WERI-Rb-1 (cell line): ENCODE measurements around the gene TACR1.

Source experiments
- DNase-seq: peaks from one replicate; pipeline ENCODE4 v3.0.0-alpha.2; 2020
- H3K27ac ChIP-seq: fragments of 250-450 bp; sonication (Bioruptor Pico); 2 replicates; pipeline ENCODE4 v1.5.1; 2020; ENCODE audit warnings: mild to moderate bottlenecking, moderate library complexity
- H3K27me3 ChIP-seq: fragments of 250-450 bp; sonication (Bioruptor Pico); 2 replicates; pipeline ENCODE4 v1.5.1; 2021; ENCODE audit warnings: mild to moderate bottlenecking, low read depth, moderate library complexity; ENCODE audit not compliant: insufficient read depth, severe bottlenecking
- H3K36me3 ChIP-seq: fragments of 250-450 bp; sonication (Bioruptor Pico); 2 replicates; pipeline ENCODE4 v1.5.1; 2020; ENCODE audit warnings: mild to moderate bottlenecking, moderate library complexity
- H3K4me3 ChIP-seq: 2 replicates; pipeline ENCODE4 v1.5.1; 2011; ENCODE audit warnings: low read depth, mild to moderate bottlenecking, control low read depth, low read length
- H3K9me3 ChIP-seq: fragments of 250-450 bp; sonication (Bioruptor Pico); 2 replicates; pipeline ENCODE4 v1.5.1; 2021; ENCODE audit warnings: mild to moderate bottlenecking, moderate library complexity; ENCODE audit not compliant: severe bottlenecking
- CTCF ChIP-seq: IDR thresholded peaks from 2 replicates; pipeline ENCODE4 v1.5.1; 2011; ENCODE audit warnings: low read depth, mild to moderate bottlenecking, control low read depth, inconsistent platforms, low read length

Gene TACR1

DNA sequence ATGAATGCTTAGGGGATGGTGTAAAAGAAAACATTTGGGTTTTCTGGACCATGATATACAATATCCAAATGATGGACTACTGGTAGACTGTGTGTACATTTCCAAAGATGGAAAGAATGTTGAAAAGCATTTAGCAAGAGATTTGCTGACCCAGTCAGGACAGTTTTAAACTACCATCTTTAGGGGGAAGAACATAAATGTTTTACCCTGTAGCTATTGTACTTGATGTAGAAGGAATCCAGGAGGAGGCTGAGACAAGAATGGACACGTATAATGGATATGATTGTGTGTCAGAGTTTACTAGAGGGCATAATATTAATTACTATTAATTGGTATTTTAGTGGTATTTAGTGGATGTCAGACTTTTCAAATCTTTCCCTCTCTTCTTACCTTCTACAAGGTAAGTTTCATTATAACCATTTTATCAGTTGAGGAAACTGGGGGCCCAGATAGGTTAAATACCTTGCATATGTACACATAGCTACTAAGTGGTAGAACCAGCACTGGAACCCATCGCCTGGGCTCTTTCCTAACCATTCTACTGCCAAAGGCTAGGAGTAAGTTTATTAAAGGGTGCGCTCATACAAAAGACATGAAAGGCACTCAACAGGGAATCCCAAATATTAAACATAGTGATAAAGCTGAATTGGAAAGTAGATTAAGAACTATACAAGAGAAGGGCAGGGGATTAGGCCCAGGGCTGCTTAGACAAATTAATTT, 8.9 kb downstream of the TACR1 start:
- DNase-seq, result no peak

DNA sequence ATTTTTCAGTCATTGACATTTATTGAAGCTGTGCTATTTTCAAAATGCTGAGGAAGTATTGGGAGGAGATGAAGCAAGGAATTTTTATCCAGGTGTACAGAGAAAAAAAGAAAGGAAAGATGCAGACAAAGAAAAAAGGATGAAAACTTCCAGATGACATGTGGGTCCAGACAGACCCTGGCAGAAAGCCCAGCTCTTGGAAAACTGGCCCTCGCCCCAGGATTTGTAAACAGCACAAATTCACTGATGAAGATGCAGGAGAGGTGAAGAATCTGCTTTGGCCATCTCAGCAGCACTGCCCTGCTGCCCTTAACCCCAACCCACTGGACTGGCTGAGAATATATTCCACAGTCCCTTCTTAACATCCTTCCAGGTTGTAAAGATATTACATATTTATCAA, 12.5 kb downstream of the TACR1 start:
- no peaks in the 10 kb centered on the region for H3K9me3 ChIP-seq
- TF ChIP-seq CTCF, result no peak
- H3K4me3 ChIP-seq, result no peak overlapping the region
- no peaks in the 10 kb centered on the region for H3K36me3 ChIP-seq
- DNase-seq, result no peak
- H3K27ac ChIP-seq, result no peak overlapping the region
- H3K27me3 ChIP-seq, result peaks cover 20% of the 10 kb centered on the region

More for the DNA sequence above, 8.9 kb downstream of the TACR1 start:
- no peaks in the 10 kb centered on the region for H3K36me3 ChIP-seq
- H3K27me3 ChIP-seq, result peaks cover 36% of the 10 kb centered on the region
- H3K27ac ChIP-seq, result no peak overlapping the region
- H3K4me3 ChIP-seq, result no peak overlapping the region
- no peak for TF ChIP-seq CTCF
- no peaks in the 10 kb centered on the region for H3K9me3 ChIP-seq

DNA sequence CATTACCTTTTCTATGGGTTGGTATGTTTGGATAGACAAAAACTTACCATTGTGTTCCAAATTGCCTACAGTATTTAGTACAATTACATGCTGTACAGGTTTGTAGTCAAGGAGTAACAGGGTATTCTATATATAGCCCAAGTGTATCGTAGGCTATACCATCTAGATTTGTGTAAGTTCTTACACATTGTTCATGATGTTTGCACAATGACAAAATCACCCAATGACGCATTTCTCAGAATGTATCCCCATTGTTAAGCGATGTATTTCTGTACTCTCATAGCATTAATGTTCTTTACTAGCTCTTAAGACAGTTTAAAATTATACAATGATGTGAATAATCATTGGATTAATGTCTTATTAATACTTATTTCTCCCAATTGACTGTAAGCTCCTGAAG, 16.7 kb downstream of the TACR1 start:
- TF ChIP-seq CTCF, result no peak
- no peak overlapping the region for H3K27ac ChIP-seq
- peaks cover 25% of the 10 kb centered on the region for H3K27me3 ChIP-seq
- no peak overlapping the region for H3K4me3 ChIP-seq
- H3K9me3 ChIP-seq, result no peaks in the 10 kb centered on the region
- no peaks in the 10 kb centered on the region for H3K36me3 ChIP-seq
- no peak for DNase-seq

GRCh38 chr2:75180476-75180875, 18.8 kb downstream of the TACR1 start:
- H3K27me3 ChIP-seq, result peaks cover 39% of the 10 kb centered on the region
- H3K36me3 ChIP-seq, result no peaks in the 10 kb centered on the region
- no peaks in the 10 kb centered on the region for H3K9me3 ChIP-seq
- TF ChIP-seq CTCF, result no peak
- no peak overlapping the region for H3K4me3 ChIP-seq
- no peak overlapping the region for H3K27ac ChIP-seq
- DNase-seq, result no peak

DNA sequence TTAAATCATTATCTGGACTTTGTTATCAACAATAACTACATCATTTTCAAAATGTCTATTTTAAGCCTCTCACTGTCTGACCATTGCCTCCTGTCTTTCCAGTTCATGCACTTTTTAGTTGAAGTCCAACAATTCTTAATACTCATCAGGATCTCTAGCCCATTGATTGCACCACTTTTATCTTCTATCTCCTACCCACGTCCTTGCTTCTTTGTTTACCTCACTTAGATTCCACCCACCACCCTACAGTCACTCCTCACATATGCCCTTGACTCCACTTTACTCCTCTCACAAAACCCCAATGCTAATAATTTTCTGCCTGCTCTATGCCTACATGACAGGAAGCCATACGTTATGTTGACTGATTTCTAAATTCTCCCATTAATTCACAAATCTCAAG, 21.9 kb downstream of the TACR1 start:
- no peak for TF ChIP-seq CTCF
- Histone ChIP-seq H3K36me3 (no peaks in the 10 kb centered on the region), H3K9me3 (no peaks in the 10 kb centered on the region), H3K4me3 (no peak overlapping the region), H3K27me3 (peaks cover 61% of the 10 kb centered on the region), H3K27ac (no peak overlapping the region)
- DNase-seq, result no peak

DNA sequence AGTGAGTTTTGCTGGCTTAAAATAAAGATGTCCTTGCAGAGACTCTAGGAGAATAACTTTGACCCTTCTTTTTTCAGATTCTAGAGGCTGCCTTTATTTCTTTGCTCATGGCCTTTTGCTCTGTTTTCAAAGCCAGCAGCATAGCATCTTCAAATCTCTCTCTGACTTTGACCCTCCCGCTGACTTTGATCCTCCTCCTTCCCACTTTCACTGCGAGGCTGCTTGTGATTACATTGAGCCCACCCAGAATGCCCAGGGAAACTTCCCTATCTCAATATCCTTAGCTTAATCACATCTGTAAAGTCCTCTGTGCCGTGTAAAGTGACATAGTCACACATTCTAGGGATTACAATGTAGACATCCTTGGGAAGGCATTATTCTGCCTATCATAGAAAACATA, 23.9 kb downstream of the TACR1 start:
- Histone ChIP-seq H3K4me3 (no peak overlapping the region), H3K36me3 (no peaks in the 10 kb centered on the region), H3K27ac (no peak overlapping the region), H3K27me3 (peaks cover 65% of the 10 kb centered on the region), H3K9me3 (no peaks in the 10 kb centered on the region)
- DNase-seq, result no peak
- TF ChIP-seq CTCF, result no peak
